ENCODE results near the gene NOTCH2.

GRCh38 chr1:119987112-119987511, 82.3 kb downstream of the NOTCH2 start:
- no peak for TF ChIP-seq POLR2A (IDR thresholded peaks at IDR 0.05)
- TF ChIP-seq CTCF (IDR thresholded peaks at IDR 0.05 in 4 of 5, conservative IDR thresholded peaks at IDR 0.05 in 1 of 5): no peak

Measured in gastrocnemius medialis (tissue), 4 donors.